Measurements from ENCODE around the gene C2orf76.
"Not testable (repeated sequence)": the region's sequence is repeated elsewhere in the genome, so short reads cannot be mapped to it uniquely, and the experiment has no call there.

C2orf76 gene

GRCh38 chr2:119293254-119293653 is 73.4 kb downstream of the C2orf76 start:
- no peak for DNase-seq

GRCh38 chr2:119292226-119292625 is 74.4 kb downstream of the C2orf76 start:
- DNase-seq: no peak

GRCh38 chr2:119291588-119292167 is 75.0 kb downstream of the C2orf76 start:
- DNase-seq: no peak

GRCh38 chr2:119290859-119291587 is 75.6 kb downstream of the C2orf76 start:
- DNase-seq: no peak

DNA sequence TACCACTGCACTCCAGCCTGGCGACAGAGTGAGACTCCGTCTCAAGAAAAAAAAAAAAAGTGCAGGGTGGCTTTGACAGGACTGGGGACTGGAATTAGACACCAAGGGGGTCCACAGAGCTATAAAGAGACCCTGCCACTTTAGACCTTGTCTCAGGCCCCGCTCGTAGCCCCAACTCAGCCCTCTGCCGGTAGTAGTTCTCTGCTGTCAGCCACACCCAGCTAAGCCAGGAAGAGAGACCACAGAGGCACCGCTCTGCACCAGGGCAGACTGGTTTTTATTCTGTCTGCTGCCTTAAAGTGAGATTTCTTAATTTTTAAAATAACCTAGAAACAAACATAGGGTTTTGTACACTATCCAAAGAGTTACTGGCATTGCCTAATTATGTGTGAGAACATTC is 77.0 kb downstream of the C2orf76 start:
- no peak for DNase-seq

GRCh38 chr2:119289093-119289492 is 77.5 kb downstream of the C2orf76 start:
- DNase-seq: no peak

- no peak for DNase-seq
Measured at GRCh38 chr2:119288576-119288975, 78.1 kb downstream of the C2orf76 start.

- DNase-seq: no peak
Measured at GRCh38 chr2:119286661-119287060, 80.0 kb downstream of the C2orf76 start.

- DNase-seq: peak; percentile 62
Measured at GRCh38 chr2:119283873-119284331, 82.7 kb downstream of the C2orf76 start.

DNA sequence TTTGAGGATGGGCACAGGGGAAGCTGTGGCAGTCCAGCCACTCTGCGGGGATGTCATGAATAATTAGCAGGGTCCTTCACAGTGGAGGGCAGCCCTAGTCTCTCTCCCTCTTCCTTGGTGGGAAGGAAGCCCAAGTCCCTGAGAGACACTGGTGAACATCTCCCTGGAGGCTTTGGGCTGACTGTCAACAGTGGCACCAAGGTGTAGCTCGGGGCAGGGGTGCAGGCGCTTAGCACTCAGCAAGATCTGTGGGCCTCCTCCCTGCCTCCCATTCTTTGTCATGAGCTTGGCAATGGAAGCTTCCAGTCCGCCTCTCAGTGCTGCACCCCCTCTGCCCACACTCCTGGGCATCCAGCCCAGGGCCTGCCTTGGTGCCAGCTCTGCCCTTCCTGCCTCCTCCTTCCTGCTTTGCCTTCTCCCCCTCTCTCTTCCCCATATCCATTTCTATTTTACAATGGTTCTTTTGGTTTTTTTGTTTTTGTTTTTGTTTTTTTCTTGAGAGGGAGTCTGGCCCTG is 83.6 kb downstream of the C2orf76 start:
- no peak for DNase-seq

DNA sequence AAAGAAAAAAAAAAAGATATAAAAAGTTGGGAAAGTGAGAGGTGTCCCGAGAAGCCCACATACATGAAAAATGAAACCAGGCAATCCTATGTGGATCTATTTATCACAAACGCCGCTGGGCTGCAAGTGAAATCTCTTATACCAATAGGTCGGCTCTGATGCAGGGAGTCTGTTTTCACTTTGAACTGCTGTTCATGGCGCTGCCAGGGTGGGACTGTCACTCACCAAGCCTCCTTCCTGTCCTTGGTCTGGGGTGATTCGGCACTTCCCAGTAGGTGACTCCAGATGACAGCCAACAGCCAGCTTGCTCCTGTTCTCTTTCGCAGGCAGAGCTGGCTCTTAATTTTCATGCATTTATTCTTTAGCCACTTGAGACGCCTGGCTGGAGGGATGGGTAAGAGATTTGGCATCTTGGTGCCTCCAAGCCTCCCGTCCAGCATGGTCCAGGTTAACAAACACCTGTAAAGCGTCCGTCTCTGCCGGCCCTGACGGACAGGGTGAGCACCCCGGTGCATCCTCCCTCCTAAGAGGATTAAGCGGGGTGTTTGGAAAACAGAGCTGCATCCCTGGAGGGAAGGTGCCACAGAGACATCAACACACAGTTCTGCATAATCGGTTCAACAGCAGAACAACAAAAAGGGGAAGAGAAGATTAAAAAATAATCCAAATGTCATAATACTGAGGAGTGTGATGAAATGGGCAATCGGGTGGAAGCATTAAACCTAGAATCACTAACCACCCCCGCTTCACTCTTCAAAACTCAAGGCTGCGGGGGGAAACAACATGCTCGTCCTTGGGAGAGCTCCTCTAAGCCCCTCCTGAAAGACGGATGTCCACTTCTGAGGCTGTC is 84.3 kb downstream of the C2orf76 start:
- no peak for DNase-seq

DNA sequence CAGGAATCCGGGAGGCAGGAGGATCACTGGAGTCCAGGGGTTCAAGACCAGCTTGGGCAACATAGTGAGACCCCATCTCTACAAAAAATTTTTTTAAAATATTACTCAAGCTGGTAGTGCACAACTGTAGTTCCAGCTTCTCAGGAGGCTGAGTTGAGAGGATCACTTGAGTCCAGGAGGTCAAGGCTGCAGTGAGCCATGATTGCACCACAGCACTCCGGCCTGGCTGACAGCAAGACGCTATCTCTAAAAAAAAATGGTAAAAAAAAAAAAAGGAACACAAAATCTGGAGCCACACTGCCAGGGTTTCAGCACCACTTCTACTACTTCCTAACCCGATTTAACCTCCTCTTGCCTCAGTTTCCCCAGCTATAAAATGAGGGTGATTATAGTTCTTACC is 86.0 kb downstream of the C2orf76 start:
- no peak for DNase-seq

DNA sequence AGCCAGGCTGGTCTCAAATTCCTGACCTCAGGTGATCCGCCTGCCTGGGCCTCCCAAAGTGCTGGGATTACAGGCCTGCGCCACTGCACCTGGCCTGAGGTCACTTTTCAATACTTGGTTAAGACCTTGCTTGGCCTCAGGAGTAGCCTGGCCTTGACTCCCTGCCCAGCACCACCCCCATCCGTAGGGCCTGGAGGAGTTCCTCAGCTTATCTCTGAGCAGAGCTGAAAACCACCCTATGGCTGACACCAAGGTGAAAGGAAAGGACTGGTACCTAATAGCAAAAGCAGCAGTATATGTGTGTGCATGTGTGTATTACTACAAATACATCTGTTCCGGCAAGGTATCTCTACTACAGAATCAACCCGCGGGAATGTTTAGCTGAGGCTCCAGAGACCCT is 87.0 kb downstream of the C2orf76 start:
- no peak for DNase-seq

DNA sequence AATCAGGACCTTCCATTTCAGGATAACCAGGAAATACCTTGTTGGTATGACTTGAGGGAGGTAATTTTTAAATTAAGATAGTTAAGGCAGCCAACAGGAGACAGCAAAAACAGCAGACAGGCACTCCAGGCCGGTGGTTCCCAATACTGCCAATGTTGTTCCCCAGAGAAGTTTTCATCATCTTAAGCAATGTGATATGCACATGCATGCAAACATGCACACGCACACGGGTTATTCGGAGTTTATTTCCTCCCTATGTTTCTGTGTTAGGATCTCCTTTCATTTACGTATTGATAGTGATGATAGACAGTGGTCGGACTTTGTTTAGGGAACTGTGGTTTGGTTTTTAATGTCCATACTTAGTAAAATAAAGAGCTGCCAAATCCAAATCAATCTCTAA is 87.7 kb downstream of the C2orf76 start:
- DNase-seq: no peak

DNA sequence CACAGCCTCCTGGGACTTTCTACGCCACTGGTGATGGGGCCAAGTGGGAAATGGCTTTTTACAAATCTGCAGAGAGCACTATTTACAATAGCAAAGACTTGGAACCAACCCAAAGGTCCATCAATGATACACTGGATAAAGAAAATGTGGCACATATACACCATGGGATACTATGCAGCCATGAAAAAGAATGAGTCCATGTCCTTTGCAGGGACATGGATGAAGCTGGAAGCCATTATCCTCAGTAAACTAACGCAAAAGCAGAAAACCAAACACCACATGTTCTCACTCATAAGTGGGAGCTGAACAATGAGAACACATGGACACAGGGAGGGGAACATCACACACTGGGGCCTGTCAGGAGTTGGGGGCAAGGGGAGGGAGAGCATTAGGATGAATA is 88.2 kb downstream of the C2orf76 start:
- DNase-seq: not testable (repeated sequence)

GRCh38 chr2:119276864-119277263 is 89.8 kb downstream of the C2orf76 start:
- no peak for DNase-seq

- no peak for DNase-seq
Measured at GRCh38 chr2:119267604-119268003, 99.0 kb downstream of the C2orf76 start.

DNA sequence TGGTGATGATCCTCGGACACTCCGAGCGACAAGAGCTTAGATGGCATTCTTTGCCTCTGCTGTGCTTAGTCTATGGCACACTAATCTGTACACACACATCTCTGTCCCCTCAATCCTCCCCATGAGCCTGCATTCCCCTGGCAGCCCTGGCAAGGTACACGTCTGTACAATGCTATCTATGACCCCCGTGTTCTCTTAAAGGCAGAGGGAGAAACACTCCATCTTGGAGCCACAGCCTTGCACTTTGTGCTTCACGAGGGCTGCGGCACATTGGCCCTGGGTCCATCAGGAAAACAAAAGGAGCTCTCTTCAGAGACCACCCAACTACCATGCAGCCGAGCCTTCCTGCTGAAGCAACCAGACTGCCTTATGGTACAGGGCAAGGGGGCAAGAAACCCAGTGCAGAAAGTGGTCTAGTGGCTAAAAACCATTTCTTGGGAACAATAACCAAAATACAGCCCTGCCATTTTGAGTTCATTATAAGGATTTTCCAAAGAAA is 100.5 kb downstream of the C2orf76 start:
- no peak for DNase-seq

DNA sequence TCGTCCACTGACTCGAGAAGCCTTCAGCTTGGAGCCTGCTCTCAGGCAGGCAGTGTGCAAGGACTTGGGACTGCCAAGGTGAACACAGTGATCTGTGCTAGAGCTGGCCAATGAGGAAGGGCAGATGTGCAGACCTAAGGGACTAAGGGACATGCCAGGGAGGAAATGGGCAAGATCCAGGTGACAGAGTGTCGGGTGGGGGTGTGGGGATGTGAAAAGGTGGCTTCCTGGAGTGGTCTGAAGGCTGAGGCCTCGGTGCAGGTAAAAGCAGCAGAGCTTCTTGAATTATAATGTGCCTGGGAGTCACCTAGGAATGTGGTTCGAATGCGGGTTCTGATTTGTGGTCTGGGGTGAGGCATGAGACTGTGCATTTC is 101.0 kb downstream of the C2orf76 start:
- no peak for DNase-seq

DNA sequence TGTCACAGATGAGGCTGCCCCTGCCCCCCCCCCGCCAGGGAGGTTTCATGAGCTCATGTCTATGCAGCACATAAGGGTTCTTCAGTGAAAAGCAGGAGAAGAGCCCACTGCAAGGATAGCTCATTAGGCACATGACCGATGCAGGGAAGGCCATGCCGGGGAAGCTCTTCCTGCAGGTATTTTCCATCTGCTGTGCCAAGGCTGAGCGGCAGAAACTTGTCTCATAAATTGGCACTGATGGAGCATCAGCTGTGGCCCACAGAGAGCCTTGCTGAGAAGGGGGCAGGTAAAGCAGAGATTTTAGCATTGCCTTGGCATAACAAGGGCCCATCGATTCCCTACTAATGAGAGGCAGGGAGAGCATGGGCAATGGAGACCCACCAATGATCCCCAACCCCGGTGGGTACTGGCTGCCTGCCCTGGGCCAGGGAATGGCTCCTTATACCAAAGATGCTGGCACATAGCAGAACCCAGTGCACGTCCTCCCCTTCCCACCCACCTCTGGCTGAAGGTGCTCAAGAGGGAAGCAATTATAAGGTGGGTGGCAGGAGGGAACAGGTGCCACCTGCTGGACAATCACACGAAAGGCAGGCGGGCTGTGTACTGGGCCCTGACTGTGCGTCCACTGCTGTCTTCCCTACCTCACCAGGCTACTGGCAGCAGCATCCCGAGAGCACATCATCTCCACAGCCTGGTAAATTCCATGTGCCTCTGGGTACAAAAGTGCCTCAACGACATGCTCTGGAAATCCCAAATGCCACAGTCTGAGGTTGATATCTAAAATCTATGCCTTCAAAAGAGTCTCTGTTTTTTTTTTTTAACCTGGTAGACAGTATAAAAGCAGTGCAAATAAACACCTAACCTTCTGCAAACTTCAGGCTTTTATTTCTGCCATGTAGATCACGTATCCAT is 101.6 kb downstream of the C2orf76 start:
- peak; percentile 16 for DNase-seq

GRCh38 chr2:119263656-119264055 is 103.0 kb downstream of the C2orf76 start:
- no peak for DNase-seq

- no peak for DNase-seq
Measured at GRCh38 chr2:119263025-119263424, 103.6 kb downstream of the C2orf76 start.
